HFF-Myc (cell line): ENCODE results near the gene RPL3.
A peak's percentile ranks its signal among the peaks of the same experiment; 100 is the strongest.
"Not testable (repeated sequence)": the region's sequence is repeated elsewhere in the genome, so short reads cannot be mapped to it uniquely, and the experiment has no call there.

Experiments used
- DNase-seq: peaks from one replicate; pipeline ENCODE4 v3.0.0-alpha.2; 2011; ENCODE audit warnings: low read depth; ENCODE audit errors: extremely low read depth
- H3K4me3 ChIP-seq: replicated peaks from 2 replicates; pipeline ENCODE4 v1.5.1; 2011; ENCODE audit warnings: low read depth, mild to moderate bottlenecking, control low read depth, low read length
- CTCF ChIP-seq: IDR thresholded peaks from 2 replicates; pipeline ENCODE4 v1.5.1; 2012; ENCODE audit warnings: mild to moderate bottlenecking, low read depth, low read length, control low read depth; ENCODE audit errors: missing control alignments

The RPL3 gene

GRCh38 chr22:39344046-39344390, 24.6 kb upstream of the RPL3 start:
- TF ChIP-seq CTCF: no peak
- no peak overlapping the region for H3K4me3 ChIP-seq
- no peak for DNase-seq

- TF ChIP-seq CTCF: peak; percentile 92
- no peak overlapping the region for H3K4me3 ChIP-seq
- DNase-seq: peak; percentile 41
Measured at GRCh38 chr22:39343259-39344045, 24.0 kb upstream of the RPL3 start.

- no peak for DNase-seq
- H3K4me3 ChIP-seq: no peak overlapping the region
- no peak for TF ChIP-seq CTCF
Measured at GRCh38 chr22:39341179-39341578, 21.8 kb upstream of the RPL3 start.

GRCh38 chr22:39339775-39340174, 20.4 kb upstream of the RPL3 start:
- H3K4me3 ChIP-seq, DNase-seq: not testable (repeated sequence)

GRCh38 chr22:39336411-39336810, 17.0 kb upstream of the RPL3 start:
- no peak overlapping the region for H3K4me3 ChIP-seq
- no peak for DNase-seq
- no peak for TF ChIP-seq CTCF

- no peak for DNase-seq
- no peak overlapping the region for H3K4me3 ChIP-seq
- no peak for TF ChIP-seq CTCF
Measured at GRCh38 chr22:39332441-39333064, 13.1 kb upstream of the RPL3 start.

GRCh38 chr22:39330553-39330952, 11.1 kb upstream of the RPL3 start:
- not testable (repeated sequence) for H3K4me3 ChIP-seq, DNase-seq
